Measurements from ENCODE around the gene SLC25A43.
A peak's percentile ranks its signal among the peaks of the same experiment; 100 is the strongest.
"Not testable (repeated sequence)": the region's sequence is repeated elsewhere in the genome, so short reads cannot be mapped to it uniquely, and the experiment has no call there.

SLC25A43 gene

GRCh38 chrX:119410027-119410819, 11.1 kb downstream of the SLC25A43 start:
- no peak for DNase-seq

- no peak for DNase-seq
Observed at GRCh38 chrX:119410854-119411253, 11.7 kb downstream of the SLC25A43 start.

GRCh38 chrX:119411959-119412358, 12.8 kb downstream of the SLC25A43 start:
- DNase-seq, result no peak

GRCh38 chrX:119417376-119417775, 18.2 kb downstream of the SLC25A43 start:
- no peak for DNase-seq

GRCh38 chrX:119417842-119418241, 18.7 kb downstream of the SLC25A43 start:
- DNase-seq, result peak in 3 of 4 experiments; percentile 7 to 24 (median 13)

- DNase-seq, result no peak
Observed at GRCh38 chrX:119419146-119419545, 20.0 kb downstream of the SLC25A43 start.

GRCh38 chrX:119419898-119420297, 20.8 kb downstream of the SLC25A43 start:
- no peak for DNase-seq

GRCh38 chrX:119421016-119421705, 22.0 kb downstream of the SLC25A43 start:
- no peak for DNase-seq

- no peak for DNase-seq
Observed at GRCh38 chrX:119423631-119424030, 24.5 kb downstream of the SLC25A43 start.

GRCh38 chrX:119424999-119425398, 25.9 kb downstream of the SLC25A43 start:
- no peak for DNase-seq

- DNase-seq, result peak; percentile 11 to 55 (median 43)
Observed at GRCh38 chrX:119427024-119427794, 28.1 kb downstream of the SLC25A43 start.

GRCh38 chrX:119427795-119428185, 28.7 kb downstream of the SLC25A43 start:
- no peak for DNase-seq

- DNase-seq, result no peak
Observed at GRCh38 chrX:119429471-119429870, 30.3 kb downstream of the SLC25A43 start.

GRCh38 chrX:119441295-119441694, 42.2 kb downstream of the SLC25A43 start:
- DNase-seq, result not testable (repeated sequence)

- DNase-seq, result peak; percentile 7 to 70 (median 36)
Observed at GRCh38 chrX:119442286-119442685, 43.1 kb downstream of the SLC25A43 start.

- no peak for DNase-seq
Observed at GRCh38 chrX:119453202-119453601, 54.1 kb downstream of the SLC25A43 start.

- no peak for DNase-seq
Observed at GRCh38 chrX:119455264-119455663, 56.1 kb downstream of the SLC25A43 start.

- DNase-seq, result no peak
Observed at GRCh38 chrX:119459181-119459580, 60.0 kb downstream of the SLC25A43 start.

GRCh38 chrX:119465555-119465954, 66.4 kb downstream of the SLC25A43 start:
- DNase-seq, result peak in 1 of 4 experiments; percentile 5

- DNase-seq, result no peak
Observed at GRCh38 chrX:119466970-119467369, 67.8 kb downstream of the SLC25A43 start.

- no peak for DNase-seq
Observed at GRCh38 chrX:119467433-119467832, 68.3 kb downstream of the SLC25A43 start.

- peak; percentile 87 to 94 (median 92) for DNase-seq
Observed at GRCh38 chrX:119467842-119468550, 68.9 kb downstream of the SLC25A43 start, which contains the start of gene SLC25A5. Gene SLC25A5, plus strand, starts transcription at chrX:119468444. Its CDS starts 72 bp downstream, at chrX:119468516.

Measured in suppressor macrophage (primary cell).